ENCODE results near the gene PHF5A. TPM values are rescaled to one million over a fixed set of nuclear protein-coding genes. Genes with fewer than 3 reads are reported as not detected.
A peak's percentile ranks its signal among the peaks of the same experiment; 100 is the strongest.

PHF5A gene
- total RNA-seq, 1 donor from 2014 or later, result 23.9 TPM

GRCh38 chr22:41504816-41505215, 36.3 kb upstream of the PHF5A start:
- DNase-seq, result no peak
- intact Hi-C loops (cut with micrococcal nuclease), result no loop called here
- Histone ChIP-seq H3K9me3 (replicated peaks) (no peaks in the 10 kb centered on the region), H3K4me1 (peaks cover 99% of the 10 kb centered on the region), H3K27me3 (ENCODE audit: low read depth) (no peaks in the 10 kb centered on the region), H3K36me3 (peaks cover 87% of the 10 kb centered on the region), H3K4me3 (no peak overlapping the region), H3K27ac (replicated peaks) (peak overlapping the region; percentile 92)
- TF ChIP-seq CTCF (IDR thresholded peaks at IDR 0.05; ENCODE audit: borderline replicate concordance), result no peak

GRCh38 chr22:41504397-41504796, 35.9 kb upstream of the PHF5A start:
- H3K36me3 ChIP-seq, result peaks cover 87% of the 10 kb centered on the region
- peaks cover 99% of the 10 kb centered on the region for H3K4me1 ChIP-seq
- no peaks in the 10 kb centered on the region for H3K9me3 ChIP-seq (replicated peaks)
- H3K27me3 ChIP-seq (ENCODE audit: low read depth), result no peaks in the 10 kb centered on the region
- TF ChIP-seq CTCF (IDR thresholded peaks at IDR 0.05; ENCODE audit: borderline replicate concordance), result no peak
- H3K4me3 ChIP-seq, result no peak overlapping the region
- peak overlapping the region; percentile 92 for H3K27ac ChIP-seq (replicated peaks)
- DNase-seq, result peak; percentile 61
- intact Hi-C loops (cut with micrococcal nuclease), result no loop called here

GRCh38 chr22:41501209-41501608, 32.7 kb upstream of the PHF5A start:
- DNase-seq, result no peak
- H3K27ac ChIP-seq (replicated peaks), result peak overlapping the region; percentile 76
- intact Hi-C loops (cut with micrococcal nuclease), result no loop called here
- peaks cover 64% of the 10 kb centered on the region for H3K36me3 ChIP-seq
- H3K4me1 ChIP-seq, result peaks cover 99% of the 10 kb centered on the region
- no peaks in the 10 kb centered on the region for H3K9me3 ChIP-seq (replicated peaks)
- H3K4me3 ChIP-seq, result no peak overlapping the region
- TF ChIP-seq CTCF (IDR thresholded peaks at IDR 0.05; ENCODE audit: borderline replicate concordance), result no peak
- no peaks in the 10 kb centered on the region for H3K27me3 ChIP-seq (ENCODE audit: low read depth)

- DNase-seq, result no peak
- TF ChIP-seq CTCF (IDR thresholded peaks at IDR 0.05; ENCODE audit: borderline replicate concordance), result no peak
- peak overlapping the region; percentile 76 for H3K27ac ChIP-seq (replicated peaks)
- no peaks in the 10 kb centered on the region for H3K9me3 ChIP-seq (replicated peaks)
- peaks cover 98% of the 10 kb centered on the region for H3K4me1 ChIP-seq
- no peaks in the 10 kb centered on the region for H3K27me3 ChIP-seq (ENCODE audit: low read depth)
- peaks cover 56% of the 10 kb centered on the region for H3K36me3 ChIP-seq
- no peak overlapping the region for H3K4me3 ChIP-seq
- intact Hi-C loops (cut with micrococcal nuclease), result no loop called here
Measured at GRCh38 chr22:41500303-41500702, 31.8 kb upstream of the PHF5A start.

GRCh38 chr22:41499624-41500280, 31.3 kb upstream of the PHF5A start:
- no peaks in the 10 kb centered on the region for H3K27me3 ChIP-seq (ENCODE audit: low read depth)
- H3K27ac ChIP-seq (replicated peaks), result peak overlapping the region; percentile 76
- intact Hi-C loops (cut with micrococcal nuclease), result no loop called here
- H3K9me3 ChIP-seq (replicated peaks), result no peaks in the 10 kb centered on the region
- H3K4me1 ChIP-seq, result peaks cover 98% of the 10 kb centered on the region
- DNase-seq, result no peak
- TF ChIP-seq CTCF (IDR thresholded peaks at IDR 0.05; ENCODE audit: borderline replicate concordance), result no peak
- no peak overlapping the region for H3K4me3 ChIP-seq
- H3K36me3 ChIP-seq, result peaks cover 51% of the 10 kb centered on the region
